ENCODE data around the gene PTPRU.

The PTPRU gene

DNA sequence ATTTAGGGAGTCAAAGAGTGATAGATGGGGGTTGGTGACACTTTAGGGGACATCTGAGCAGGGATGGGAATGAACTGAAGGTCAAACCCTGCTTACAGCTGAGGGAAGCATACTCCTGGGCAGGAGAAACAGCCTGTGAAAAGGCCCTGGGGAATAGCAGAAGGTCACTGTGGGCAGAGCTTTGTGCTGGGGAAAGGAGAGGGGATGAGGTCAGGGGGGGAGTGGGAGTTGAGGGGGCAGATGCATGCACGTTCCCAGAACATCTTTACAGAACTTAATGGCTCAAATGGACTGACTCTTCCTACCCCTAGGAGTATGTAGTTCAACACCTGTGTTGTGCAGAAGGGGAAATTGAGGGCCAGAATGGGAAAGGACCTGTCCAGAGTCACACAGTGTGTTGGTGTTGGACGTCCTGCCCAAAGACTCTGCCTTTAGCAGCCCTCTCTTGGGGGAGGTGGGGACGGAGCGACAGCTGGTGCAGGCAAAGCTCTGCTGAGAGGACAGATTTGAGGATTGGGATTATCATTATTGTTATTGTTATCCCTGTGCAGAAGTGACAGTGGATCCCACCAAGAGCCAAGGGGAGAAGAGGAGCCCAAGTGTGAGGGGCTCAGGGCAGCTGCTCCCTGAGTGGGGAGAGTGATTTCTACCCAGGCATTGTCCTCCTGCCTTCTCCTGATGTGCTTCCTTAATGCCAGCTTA is 116.5 kb downstream of the PTPRU start:
- no peak overlapping the region for H3K9ac ChIP-seq (ENCODE audit: low read length)

DNA sequence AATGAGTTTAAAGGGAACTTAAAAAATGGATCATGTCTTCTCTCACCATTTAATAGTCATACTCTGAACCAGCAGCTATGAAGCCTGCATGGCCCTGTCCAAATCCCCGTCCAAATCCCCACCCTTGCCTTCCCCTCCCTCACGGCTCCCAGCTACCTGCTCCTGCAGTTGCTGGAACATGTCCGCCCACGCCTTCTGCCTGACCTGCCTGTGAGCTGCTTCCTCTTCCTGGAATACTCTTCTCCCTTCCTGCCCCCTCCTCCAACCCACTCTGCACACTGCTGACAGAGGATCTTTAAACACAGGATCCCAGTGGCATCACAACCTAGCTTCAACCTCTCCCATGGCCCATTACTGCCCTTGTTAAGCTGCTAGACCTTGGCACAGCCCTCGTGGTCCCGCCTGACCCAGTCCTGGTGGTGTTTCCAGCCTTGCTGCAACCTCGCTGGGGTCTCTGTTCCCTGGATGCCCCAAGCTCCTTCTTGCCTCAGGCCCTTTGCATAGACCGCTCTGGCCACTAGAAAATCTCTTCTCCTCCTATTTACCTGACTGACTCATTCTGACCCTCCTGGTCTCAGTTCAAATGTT is 118.3 kb downstream of the PTPRU start:
- Histone ChIP-seq H3K9me2 (replicated peaks; ENCODE audit: insufficient read depth, low read length) (no peaks in the 10 kb centered on the region), H3F3A (ENCODE audit: insufficient read depth) (no peaks in the 10 kb centered on the region), H3K4me2 (ENCODE audit: low read depth, low read length, poor library complexity, severe bottlenecking) (no peak overlapping the region), H3K27ac (ENCODE audit: low read depth, low read length) (no peak overlapping the region), H3K9me3 (ENCODE audit: insufficient read depth, low read length) (no peaks in the 10 kb centered on the region), H3K4me3 (ENCODE audit: insufficient read depth, low read length, poor library complexity, severe bottlenecking) (no peak overlapping the region), H4K20me1 (ENCODE audit: low read depth, low read length) (no peaks in the 10 kb centered on the region), H3K9ac (ENCODE audit: low read length) (no peak overlapping the region), H3K36me3 (ENCODE audit: low read length) (no peaks in the 10 kb centered on the region), H2AFZ (ENCODE audit: low read depth, low read length, severe bottlenecking) (no peak overlapping the region), H3K27me3 (ENCODE audit: low read length) (no peaks in the 10 kb centered on the region; the same call in 1 of the 2 replicates), H3K79me2 (ENCODE audit: insufficient read depth, low read length) (no peaks in the 10 kb centered on the region)
- no peak for TF ChIP-seq EZH2phosphoT487 (conservative IDR thresholded peaks at IDR 0.05; ENCODE audit: low read length)
- TF ChIP-seq, protein P1, sequence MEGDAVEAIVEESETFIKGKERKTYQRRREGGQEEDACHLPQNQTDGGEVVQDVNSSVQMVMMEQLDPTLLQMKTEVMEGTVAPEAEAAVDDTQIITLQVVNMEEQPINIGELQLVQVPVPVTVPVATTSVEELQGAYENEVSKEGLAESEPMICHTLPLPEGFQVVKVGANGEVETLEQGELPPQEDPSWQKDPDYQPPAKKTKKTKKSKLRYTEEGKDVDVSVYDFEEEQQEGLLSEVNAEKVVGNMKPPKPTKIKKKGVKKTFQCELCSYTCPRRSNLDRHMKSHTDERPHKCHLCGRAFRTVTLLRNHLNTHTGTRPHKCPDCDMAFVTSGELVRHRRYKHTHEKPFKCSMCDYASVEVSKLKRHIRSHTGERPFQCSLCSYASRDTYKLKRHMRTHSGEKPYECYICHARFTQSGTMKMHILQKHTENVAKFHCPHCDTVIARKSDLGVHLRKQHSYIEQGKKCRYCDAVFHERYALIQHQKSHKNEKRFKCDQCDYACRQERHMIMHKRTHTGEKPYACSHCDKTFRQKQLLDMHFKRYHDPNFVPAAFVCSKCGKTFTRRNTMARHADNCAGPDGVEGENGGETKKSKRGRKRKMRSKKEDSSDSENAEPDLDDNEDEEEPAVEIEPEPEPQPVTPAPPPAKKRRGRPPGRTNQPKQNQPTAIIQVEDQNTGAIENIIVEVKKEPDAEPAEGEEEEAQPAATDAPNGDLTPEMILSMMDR (IDR thresholded peaks at IDR 0.05; ENCODE audit: insufficient read depth, low read length, poor library complexity, severe bottlenecking): no peak

More for the DNA sequence above, 116.5 kb downstream of the PTPRU start:
- Histone ChIP-seq H2AFZ (ENCODE audit: low read depth, low read length, severe bottlenecking) (no peak overlapping the region), H3K27ac (ENCODE audit: low read depth, low read length) (no peak overlapping the region), H3K9me3 (ENCODE audit: insufficient read depth, low read length) (no peaks in the 10 kb centered on the region), H3K79me2 (ENCODE audit: insufficient read depth, low read length) (no peaks in the 10 kb centered on the region), H3F3A (ENCODE audit: insufficient read depth) (no peaks in the 10 kb centered on the region), H4K20me1 (ENCODE audit: low read depth, low read length) (no peaks in the 10 kb centered on the region), H3K36me3 (ENCODE audit: low read length) (no peaks in the 10 kb centered on the region), H3K27me3 (ENCODE audit: low read length) (no peaks in the 10 kb centered on the region; the same call in 1 of the 2 replicates), H3K4me3 (ENCODE audit: insufficient read depth, low read length, poor library complexity, severe bottlenecking) (no peak overlapping the region), H3K9me2 (replicated peaks; ENCODE audit: insufficient read depth, low read length) (no peaks in the 10 kb centered on the region), H3K4me2 (ENCODE audit: low read depth, low read length, poor library complexity, severe bottlenecking) (no peak overlapping the region)
- TF ChIP-seq EZH2phosphoT487 (conservative IDR thresholded peaks at IDR 0.05; ENCODE audit: low read length): no peak

DNA sequence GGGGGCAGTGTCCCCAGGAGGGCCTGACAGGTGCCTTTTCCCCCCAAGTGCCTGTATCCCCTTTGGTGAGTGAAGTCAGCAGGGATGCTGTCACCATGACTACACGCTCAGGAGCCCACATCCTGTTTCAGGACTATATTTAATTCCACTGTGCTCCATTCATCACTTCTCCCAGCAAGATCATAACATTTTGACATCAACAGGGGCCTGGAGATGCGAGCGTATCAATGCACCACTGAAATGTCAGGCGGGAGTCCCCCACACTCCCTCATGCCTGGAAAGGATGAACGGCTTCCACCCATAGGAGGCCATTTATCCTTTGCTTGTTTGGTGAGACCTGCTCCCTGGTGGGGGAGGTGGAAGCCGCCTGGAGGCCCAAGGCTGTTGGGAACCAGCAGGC is 119.1 kb downstream of the PTPRU start:
- Histone ChIP-seq H3K4me2 (ENCODE audit: low read depth, low read length, poor library complexity, severe bottlenecking) (no peak overlapping the region), H3K36me3 (ENCODE audit: low read length) (no peaks in the 10 kb centered on the region), H3K27ac (ENCODE audit: low read depth, low read length) (no peak overlapping the region), H4K20me1 (ENCODE audit: low read depth, low read length) (no peaks in the 10 kb centered on the region), H3K27me3 (ENCODE audit: low read length) (no peaks in the 10 kb centered on the region; the same call in 1 of the 2 replicates), H2AFZ (ENCODE audit: low read depth, low read length, severe bottlenecking) (no peak overlapping the region), H3K4me3 (ENCODE audit: insufficient read depth, low read length, poor library complexity, severe bottlenecking) (no peak overlapping the region), H3K9me2 (replicated peaks; ENCODE audit: insufficient read depth, low read length) (no peaks in the 10 kb centered on the region), H3F3A (ENCODE audit: insufficient read depth) (no peaks in the 10 kb centered on the region), H3K79me2 (ENCODE audit: insufficient read depth, low read length) (no peaks in the 10 kb centered on the region), H3K9me3 (ENCODE audit: insufficient read depth, low read length) (no peaks in the 10 kb centered on the region), H3K9ac (ENCODE audit: low read length) (no peak overlapping the region)
- TF ChIP-seq, protein P1 (IDR thresholded peaks at IDR 0.05; ENCODE audit: insufficient read depth, low read length, poor library complexity, severe bottlenecking): no peak
- no peak for TF ChIP-seq EZH2phosphoT487 (conservative IDR thresholded peaks at IDR 0.05; ENCODE audit: low read length)

DNA sequence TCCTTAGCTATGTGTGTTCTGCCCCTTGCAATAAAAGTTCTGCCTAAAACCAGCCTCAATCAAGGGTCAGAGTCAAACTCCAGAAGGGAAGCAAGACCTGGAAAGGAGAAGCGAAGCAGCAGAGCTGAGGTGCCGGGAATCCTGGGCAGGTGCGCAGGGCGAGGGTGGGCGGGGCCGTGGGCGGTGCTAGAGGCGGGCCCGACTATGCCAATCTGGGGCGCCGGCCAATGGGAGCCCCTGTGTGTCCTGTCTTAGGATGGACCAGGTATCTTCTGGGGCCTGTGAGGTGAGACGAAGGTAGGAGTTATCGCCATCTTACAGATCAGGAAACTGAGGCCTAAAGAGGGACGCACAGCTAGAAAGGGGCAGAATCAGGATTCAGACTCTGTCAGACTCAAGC is 120.3 kb downstream of the PTPRU start:
- TF ChIP-seq, protein P1 (IDR thresholded peaks at IDR 0.05; ENCODE audit: insufficient read depth, low read length, poor library complexity, severe bottlenecking): no peak
- TF ChIP-seq EZH2phosphoT487 (conservative IDR thresholded peaks at IDR 0.05; ENCODE audit: low read length): no peak
- Histone ChIP-seq H3F3A (ENCODE audit: insufficient read depth) (no peaks in the 10 kb centered on the region), H3K27me3 (ENCODE audit: low read length) (no peaks in the 10 kb centered on the region), H3K4me3 (ENCODE audit: insufficient read depth, low read length, poor library complexity, severe bottlenecking) (no peak overlapping the region), H3K79me2 (ENCODE audit: insufficient read depth, low read length) (no peaks in the 10 kb centered on the region), H4K20me1 (ENCODE audit: low read depth, low read length) (no peaks in the 10 kb centered on the region), H3K27ac (ENCODE audit: low read depth, low read length) (no peak overlapping the region), H3K9ac (ENCODE audit: low read length) (no peak overlapping the region), H3K9me2 (replicated peaks; ENCODE audit: insufficient read depth, low read length) (no peaks in the 10 kb centered on the region), H3K4me2 (ENCODE audit: low read depth, low read length, poor library complexity, severe bottlenecking) (no peak overlapping the region), H3K9me3 (ENCODE audit: insufficient read depth, low read length) (no peaks in the 10 kb centered on the region), H2AFZ (ENCODE audit: low read depth, low read length, severe bottlenecking) (no peak overlapping the region), H3K36me3 (ENCODE audit: low read length) (no peaks in the 10 kb centered on the region)
